ENCODE measurements around the gene CLSTN2.

- TF ChIP-seq CTCF (conservative IDR thresholded peaks at IDR 0.05; ENCODE audit: low read depth, low read length) (no peak), RFX5 (IDR thresholded peaks at IDR 0.05; ENCODE audit: low read depth, low read length) (no peak), USF2 (IDR thresholded peaks at IDR 0.05; ENCODE audit: low read depth, low read length) (no peak), POLR2A (IDR thresholded peaks at IDR 0.05; ENCODE audit: low read depth, low read length) (no peak), RAD21 (IDR thresholded peaks at IDR 0.05; ENCODE audit: low read length) (no peak), SMC3 (IDR thresholded peaks at IDR 0.05; ENCODE audit: low read depth, low read length) (no peak), RCOR1 (IDR thresholded peaks at IDR 0.05; ENCODE audit: insufficient replicate concordance, low read length) (no peak), CEBPB (IDR thresholded peaks at IDR 0.05; ENCODE audit: low read depth, low read length) (no peak), MAFK (IDR thresholded peaks at IDR 0.05; ENCODE audit: low read depth, low read length) (no peak), ELK1 (IDR thresholded peaks at IDR 0.05; ENCODE audit: borderline replicate concordance, low read depth, low read length) (no peak), MXI1 (IDR thresholded peaks at IDR 0.05; ENCODE audit: borderline replicate concordance, low read depth, low read length) (no peak), BHLHE40 (IDR thresholded peaks at IDR 0.05; ENCODE audit: low read depth, low read length) (no peak), FOS (IDR thresholded peaks at IDR 0.05; ENCODE audit: low read depth, low read length) (no peak)
Measured at GRCh38 chr3:140031170-140031569, 96.2 kb downstream of the CLSTN2 start.

Data from IMR-90 (cell line).